ENCODE results near the gene IL12RB1. TPM values are rescaled to one million over a fixed set of nuclear protein-coding genes. Genes with fewer than 3 reads are reported as not detected.

Gene IL12RB1
- total RNA-seq, 1 experiment from 2014 or later, result not detected

DNA sequence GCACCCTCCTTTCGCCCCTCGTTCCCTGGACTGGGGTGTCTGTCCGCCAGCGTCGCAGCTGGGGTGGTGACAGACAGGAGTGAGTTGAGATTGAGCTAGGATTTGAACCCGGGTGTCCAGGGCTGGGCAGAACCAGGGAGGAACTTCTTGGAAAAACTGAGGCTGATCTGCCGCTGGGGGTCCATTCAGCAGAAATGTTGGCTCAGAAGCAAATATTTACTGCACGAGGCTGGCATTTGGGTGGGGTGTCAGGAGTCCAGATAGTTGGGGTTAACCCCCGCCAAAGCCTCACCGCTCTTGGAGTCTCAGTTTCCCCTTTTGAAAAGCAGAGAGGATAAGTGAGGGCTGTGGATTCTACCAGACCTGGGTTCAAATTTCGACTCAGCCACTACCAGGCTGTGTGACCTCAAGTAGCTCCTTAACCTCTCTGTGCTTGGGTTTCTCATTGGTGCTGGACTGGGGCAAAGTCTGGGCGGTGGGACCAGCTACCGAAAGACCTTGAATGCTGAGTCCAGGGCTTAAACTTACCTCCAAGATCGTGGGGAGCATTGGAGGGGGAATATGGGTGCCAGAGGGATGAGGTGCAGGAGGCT lies 31.8 kb upstream of the IL12RB1 start:
- Mint-ChIP-seq H3K27me3 (ENCODE audit: insufficient read depth, unreplicated experiment) (no peaks in the 10 kb centered on the region), H3K9me3 (ENCODE audit: unreplicated experiment) (no peaks in the 10 kb centered on the region), H3K4me3 (ENCODE audit: unreplicated experiment) (peak overlapping the region; percentile 77), H3K27ac (ENCODE audit: low read depth, unreplicated experiment) (no peak overlapping the region), H3K36me3 (ENCODE audit: insufficient read depth, unreplicated experiment) (peaks cover 5% of the 10 kb centered on the region), H3K4me1 (ENCODE audit: insufficient read depth, unreplicated experiment) (peaks cover 12% of the 10 kb centered on the region)
- no TSS peak for BruUV-seq (replicated peaks)
- CTCF ChIA-PET, result interaction anchor here (0.5 to 3.1 kb wide), 6 partner anchors 10 to 210 kb away, joined by 3 to 15 read pairs (median 5); partner anchors contain the start of gene PIK3R2
- POLR2A ChIA-PET, result interaction anchor here (0.6 to 1.7 kb wide), 8 partner anchors 13 to 204 kb away, joined by 3 to 13 read pairs (median 5); partner anchors contain the start of genes IFI30, LSM4, MPV17L2 and PIK3R2
- TF ChIP-seq, protein P1, sequence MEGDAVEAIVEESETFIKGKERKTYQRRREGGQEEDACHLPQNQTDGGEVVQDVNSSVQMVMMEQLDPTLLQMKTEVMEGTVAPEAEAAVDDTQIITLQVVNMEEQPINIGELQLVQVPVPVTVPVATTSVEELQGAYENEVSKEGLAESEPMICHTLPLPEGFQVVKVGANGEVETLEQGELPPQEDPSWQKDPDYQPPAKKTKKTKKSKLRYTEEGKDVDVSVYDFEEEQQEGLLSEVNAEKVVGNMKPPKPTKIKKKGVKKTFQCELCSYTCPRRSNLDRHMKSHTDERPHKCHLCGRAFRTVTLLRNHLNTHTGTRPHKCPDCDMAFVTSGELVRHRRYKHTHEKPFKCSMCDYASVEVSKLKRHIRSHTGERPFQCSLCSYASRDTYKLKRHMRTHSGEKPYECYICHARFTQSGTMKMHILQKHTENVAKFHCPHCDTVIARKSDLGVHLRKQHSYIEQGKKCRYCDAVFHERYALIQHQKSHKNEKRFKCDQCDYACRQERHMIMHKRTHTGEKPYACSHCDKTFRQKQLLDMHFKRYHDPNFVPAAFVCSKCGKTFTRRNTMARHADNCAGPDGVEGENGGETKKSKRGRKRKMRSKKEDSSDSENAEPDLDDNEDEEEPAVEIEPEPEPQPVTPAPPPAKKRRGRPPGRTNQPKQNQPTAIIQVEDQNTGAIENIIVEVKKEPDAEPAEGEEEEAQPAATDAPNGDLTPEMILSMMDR (IDR thresholded peaks at IDR 0.05; ENCODE audit: unreplicated experiment), result no peak
- intact Hi-C loops (cut with micrococcal nuclease), result loop anchor here (10.0 kb wide), 1 partner anchor 206 kb away; the partner anchor contains the start of gene LSM4
- no peak for DNase-seq (ENCODE audit: unreplicated experiment)

DNA sequence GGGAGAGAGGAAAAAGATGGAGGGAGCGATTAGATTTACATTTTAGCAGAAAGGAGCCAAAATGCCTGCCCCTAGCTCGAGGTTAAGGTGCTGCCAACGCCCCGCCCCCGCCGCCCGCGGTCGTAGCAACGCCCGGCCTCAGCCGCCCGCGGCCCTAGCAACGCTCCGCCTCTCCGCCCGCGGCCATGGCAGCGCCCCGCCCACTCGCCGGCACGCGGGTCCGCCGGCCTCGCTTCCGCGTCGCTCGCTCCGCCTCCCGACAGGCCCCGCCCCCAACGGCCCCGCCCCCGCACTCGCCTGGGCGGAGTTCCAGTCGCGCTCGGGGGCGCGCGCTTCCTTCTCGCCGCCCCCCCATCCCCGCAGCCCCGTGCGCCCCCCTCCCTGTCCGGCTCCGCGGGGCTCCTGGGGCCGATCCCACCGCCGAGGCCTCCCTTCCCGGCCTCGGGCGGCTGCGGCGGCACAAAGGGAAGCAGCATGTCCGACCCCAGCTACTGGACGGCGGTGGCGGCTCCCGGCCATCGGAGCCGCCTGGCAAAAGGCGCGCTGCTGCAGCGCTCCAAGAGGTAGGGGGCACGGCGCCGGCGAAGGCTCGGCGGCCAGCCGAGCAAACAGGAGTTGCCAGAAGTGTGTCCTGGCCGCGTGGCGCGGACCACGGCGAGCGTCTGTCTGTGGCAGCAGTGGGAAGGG lies 31.1 kb upstream of the IL12RB1 start:
- Mint-ChIP-seq H3K4me1 (ENCODE audit: insufficient read depth, unreplicated experiment) (peaks cover 15% of the 10 kb centered on the region), H3K36me3 (ENCODE audit: insufficient read depth, unreplicated experiment) (peaks cover 5% of the 10 kb centered on the region), H3K27me3 (ENCODE audit: insufficient read depth, unreplicated experiment) (no peaks in the 10 kb centered on the region), H3K9me3 (ENCODE audit: unreplicated experiment) (no peaks in the 10 kb centered on the region), H3K4me3 (ENCODE audit: unreplicated experiment) (peak overlapping the region; percentile 77), H3K27ac (ENCODE audit: low read depth, unreplicated experiment) (peak overlapping the region; percentile 63)
- BruUV-seq (replicated peaks), result no TSS peak
- intact Hi-C loops (cut with micrococcal nuclease), result loop anchor here (10.0 kb wide), 1 partner anchor 207 kb away; the partner anchor contains the start of gene LSM4
- TF ChIP-seq, protein P1 (IDR thresholded peaks at IDR 0.05; ENCODE audit: unreplicated experiment), result no peak
- POLR2A ChIA-PET, result interaction anchor here (0.6 to 1.7 kb wide), 6 partner anchors 13 to 204 kb away, joined by 3 to 13 read pairs (median 5); partner anchors contain the start of genes IFI30, LSM4, MPV17L2 and PIK3R2
- CTCF ChIA-PET, result interaction anchor here (0.5 to 1.4 kb wide), 5 partner anchors 10 to 211 kb away, joined by 3 to 14 read pairs (median 4); no protein-coding TSS in a partner anchor
- DNase-seq (ENCODE audit: unreplicated experiment), result peak; percentile 70

DNA sequence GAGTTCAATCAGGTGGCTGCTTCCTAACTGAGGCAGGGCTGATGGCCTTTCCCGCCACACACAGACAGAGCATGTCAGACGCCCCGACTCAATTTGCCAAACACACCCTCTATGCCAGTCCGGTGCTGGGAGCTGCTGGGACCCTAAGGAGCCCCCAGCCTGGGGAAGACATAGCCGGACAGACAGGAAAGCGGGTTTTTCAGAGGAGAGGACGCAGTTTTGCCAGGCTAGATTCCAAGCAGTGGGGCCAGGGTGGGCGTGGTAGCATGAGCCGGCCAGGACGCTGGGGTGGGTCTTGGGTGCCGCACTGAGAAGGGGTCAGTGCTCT lies 30.6 kb upstream of the IL12RB1 start:
- CTCF ChIA-PET, result interaction anchor here (1.3 to 1.4 kb wide), 3 partner anchors 24 to 212 kb away, joined by 3 to 14 read pairs (median 6); no protein-coding TSS in a partner anchor
- peaks cover 5% of the 10 kb centered on the region for H3K36me3 Mint-ChIP-seq (ENCODE audit: insufficient read depth, unreplicated experiment)
- peaks cover 18% of the 10 kb centered on the region for H3K4me1 Mint-ChIP-seq (ENCODE audit: insufficient read depth, unreplicated experiment)
- DNase-seq (ENCODE audit: unreplicated experiment), result no peak
- peak overlapping the region; percentile 77 for H3K4me3 Mint-ChIP-seq (ENCODE audit: unreplicated experiment)
- H3K9me3 Mint-ChIP-seq (ENCODE audit: unreplicated experiment), result no peaks in the 10 kb centered on the region
- intact Hi-C loops (cut with micrococcal nuclease), result loop anchor here (10.0 kb wide), 1 partner anchor 207 kb away; the partner anchor contains the start of gene LSM4
- no peaks in the 10 kb centered on the region for H3K27me3 Mint-ChIP-seq (ENCODE audit: insufficient read depth, unreplicated experiment)
- peak overlapping the region; percentile 63 for H3K27ac Mint-ChIP-seq (ENCODE audit: low read depth, unreplicated experiment)
- POLR2A ChIA-PET, result interaction anchor here (1.1 to 1.7 kb wide), 5 partner anchors 24 to 205 kb away, joined by 3 to 13 read pairs (median 5); partner anchors contain the start of genes IFI30, LSM4, MPV17L2 and PIK3R2
- TF ChIP-seq, protein P1 (IDR thresholded peaks at IDR 0.05; ENCODE audit: unreplicated experiment), result no peak
- BruUV-seq (replicated peaks), result no TSS peak

DNA sequence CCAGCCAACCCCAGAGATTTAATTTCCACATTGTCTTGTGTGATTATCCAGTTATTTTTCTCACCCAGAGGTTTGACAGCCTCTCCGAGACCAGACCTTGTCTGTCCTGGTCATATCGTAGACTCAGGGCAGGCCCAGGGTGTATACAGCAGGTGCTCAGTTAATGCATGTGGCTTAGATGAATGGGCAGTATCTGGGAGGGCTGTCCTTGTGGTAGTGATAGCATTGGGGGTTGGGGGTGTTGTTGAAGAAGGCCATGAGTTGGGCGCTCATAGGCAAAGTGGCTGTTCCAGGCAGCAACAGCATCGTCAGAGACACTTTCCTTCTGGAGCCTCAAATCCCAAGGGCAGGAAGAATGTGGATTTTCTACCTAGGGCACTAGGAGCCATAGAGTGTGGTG lies 27.7 kb upstream of the IL12RB1 start:
- Mint-ChIP-seq H3K4me1 (ENCODE audit: insufficient read depth, unreplicated experiment) (peaks cover 19% of the 10 kb centered on the region), H3K27ac (ENCODE audit: low read depth, unreplicated experiment) (no peak overlapping the region), H3K4me3 (ENCODE audit: unreplicated experiment) (no peak overlapping the region), H3K27me3 (ENCODE audit: insufficient read depth, unreplicated experiment) (no peaks in the 10 kb centered on the region), H3K36me3 (ENCODE audit: insufficient read depth, unreplicated experiment) (peaks cover 9% of the 10 kb centered on the region), H3K9me3 (ENCODE audit: unreplicated experiment) (no peaks in the 10 kb centered on the region)
- ChIA-PET POLR2A (no interaction called here), CTCF (no interaction called here)
- no peak for DNase-seq (ENCODE audit: unreplicated experiment)
- TF ChIP-seq, protein P1 (IDR thresholded peaks at IDR 0.05; ENCODE audit: unreplicated experiment), result no peak
- intact Hi-C loops (cut with micrococcal nuclease), result loop anchor here (10.0 kb wide), 1 partner anchor 210 kb away; the partner anchor contains the start of gene LSM4
- BruUV-seq (replicated peaks), result no TSS peak
